A549 (cell line): ENCODE data around the gene HMGN4.

Source experiments
- JUNB ChIP-seq: fragments of >200 bp; sonication (Bioruptor Twin); formaldehyde crosslinking; IDR thresholded peaks from 2 replicates; pipeline ENCODE4 v1.6.1; 2016
- NR3C1 ChIP-seq: fragments of >200 bp; sonication (Bioruptor Twin); formaldehyde crosslinking; IDR thresholded peaks from 3 replicates; pipeline ENCODE4 v1.6.1; 2017
- POLR2AphosphoS2 ChIP-seq: conservative IDR thresholded peaks from 2 replicates; pipeline ENCODE4 v1.6.1; 2012; ENCODE audit warnings: low read length, improper control_type of control experiment, inconsistent platforms
- RAD21 ChIP-seq, 2 experiments: fragments of >200 bp in 1 of 2; sonication (Bioruptor Twin) in 1 of 2; formaldehyde crosslinking in 1 of 2; IDR thresholded peaks in 1 of 2; conservative IDR thresholded peaks in 1 of 2; 2 replicates in 1 of 2; 3 replicates in 1 of 2; pipeline ENCODE4 v1.6.1; 2012 to 2018; ENCODE audit warnings: inconsistent platforms in 1 of 2
- SREBF2 ChIP-seq: fragments of 450-650 bp; IDR thresholded peaks from 2 replicates; pipeline ENCODE4 v1.6.1; 2014; ENCODE audit warnings: mild to moderate bottlenecking, moderate library complexity

DNA sequence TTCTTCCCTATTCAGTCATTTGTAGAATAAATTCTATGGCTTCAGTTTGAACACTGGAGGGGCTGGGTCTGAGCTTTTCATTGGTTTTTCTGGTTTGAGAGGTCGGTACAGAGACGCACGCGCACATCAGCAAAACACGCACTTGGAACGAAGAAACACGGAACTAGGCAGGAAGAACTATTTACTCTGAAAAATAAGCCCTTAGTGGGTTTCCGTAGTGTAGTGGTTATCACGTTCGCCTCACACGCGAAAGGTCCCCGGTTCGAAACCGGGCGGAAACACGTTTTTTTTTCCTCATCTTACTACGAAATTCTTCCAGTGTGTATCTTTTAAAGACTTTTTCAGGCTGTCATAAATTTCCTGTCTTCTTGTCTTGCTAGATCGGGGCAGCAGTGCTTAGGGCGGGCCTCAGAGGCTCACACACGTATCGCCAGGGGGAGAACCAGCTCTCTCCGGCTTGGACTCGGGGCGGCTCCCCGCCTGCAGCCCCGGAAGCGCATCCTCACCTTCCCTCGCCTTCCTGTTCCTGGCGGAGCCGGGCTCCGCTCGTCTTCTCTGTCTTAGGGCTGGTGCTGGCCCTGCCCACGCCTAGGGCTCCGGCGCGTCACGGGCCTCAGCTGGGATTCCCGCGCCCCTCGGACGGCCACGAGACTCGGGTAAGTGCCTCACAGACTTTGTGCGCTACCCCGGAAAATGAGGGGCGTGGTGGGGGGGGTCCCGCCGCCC lies at the start of gene HMGN4:
- TF ChIP-seq SREBF2: peak; percentile 66
- no peak; a peak in 1 of 5 replicates for TF ChIP-seq RAD21 (conservative IDR thresholded peaks at IDR 0.05 in 1 of 2, IDR thresholded peaks at IDR 0.05 in 1 of 2)
- no peak for TF ChIP-seq POLR2AphosphoS2
- TF ChIP-seq NR3C1: no peak
- TF ChIP-seq JUNB: no peak
